ENCODE results near the gene PARP15.
"Not testable (repeated sequence)": the region's sequence is repeated elsewhere in the genome, so short reads cannot be mapped to it uniquely, and the experiment has no call there.

Gene PARP15

GRCh38 chr3:122577409-122578031 lies at the start of gene PARP15:
TSS of gene PARP15 (plus strand) at chr3:122577650. CDS start at chr3:122577668, 18 bp downstream.
- DNase-seq (ENCODE audit: low read depth) = no peak

GRCh38 chr3:122530164-122530563 lies 47.3 kb upstream of the PARP15 start:
- no peak for DNase-seq (ENCODE audit: low read depth)

GRCh38 chr3:122533480-122533879 lies 44.0 kb upstream of the PARP15 start:
- DNase-seq (ENCODE audit: low read depth) = no peak

GRCh38 chr3:122533931-122534334 lies 43.5 kb upstream of the PARP15 start:
- DNase-seq (ENCODE audit: low read depth) = peak; percentile 24

- DNase-seq (ENCODE audit: low read depth) = no peak
These were observed 41.4 kb upstream of the PARP15 start for GRCh38 chr3:122535964-122536631.

GRCh38 chr3:122536632-122537001 lies 40.8 kb upstream of the PARP15 start:
- no peak for DNase-seq (ENCODE audit: low read depth)

GRCh38 chr3:122538956-122539490 lies 38.4 kb upstream of the PARP15 start:
- no peak for DNase-seq (ENCODE audit: low read depth)

GRCh38 chr3:122546151-122546550 lies 31.3 kb upstream of the PARP15 start:
- no peak for DNase-seq (ENCODE audit: low read depth)

GRCh38 chr3:122548076-122548475 lies 29.4 kb upstream of the PARP15 start:
- no peak for DNase-seq (ENCODE audit: low read depth)

- no peak for DNase-seq (ENCODE audit: low read depth)
These were observed 28.8 kb upstream of the PARP15 start for GRCh38 chr3:122548619-122549018.

GRCh38 chr3:122553171-122553570 lies 24.3 kb upstream of the PARP15 start:
- no peak for DNase-seq (ENCODE audit: low read depth)

GRCh38 chr3:122555275-122556071 lies 22.0 kb upstream of the PARP15 start:
- no peak for DNase-seq (ENCODE audit: low read depth)

GRCh38 chr3:122557356-122557755 lies 20.1 kb upstream of the PARP15 start:
- DNase-seq (ENCODE audit: low read depth) = no peak

GRCh38 chr3:122558605-122559004 lies 18.8 kb upstream of the PARP15 start:
- no peak for DNase-seq (ENCODE audit: low read depth)

- no peak for DNase-seq (ENCODE audit: low read depth)
These were observed 17.5 kb upstream of the PARP15 start for GRCh38 chr3:122559906-122560305.

- peak; percentile 33 for DNase-seq (ENCODE audit: low read depth)
These were observed 16.8 kb upstream of the PARP15 start for GRCh38 chr3:122560680-122561079.

- DNase-seq (ENCODE audit: low read depth) = no peak
These were observed 14.3 kb upstream of the PARP15 start for GRCh38 chr3:122562923-122563716.

- no peak for DNase-seq (ENCODE audit: low read depth)
These were observed 13.8 kb upstream of the PARP15 start for GRCh38 chr3:122563717-122564025.

GRCh38 chr3:122564155-122564912 lies 13.1 kb upstream of the PARP15 start, which contains the start of the genes DTX3L and PARP9:
TSS of gene DTX3L (plus strand) at chr3:122564338. CDS start at chr3:122564427, 89 bp downstream.
TSS of gene PARP9 (minus strand) at chr3:122564300. CDS start at chr3:122559620, 4,680 bp downstream.
- DNase-seq (ENCODE audit: low read depth) = peak; percentile 68

GRCh38 chr3:122568131-122568530 lies 9.3 kb upstream of the PARP15 start:
- not testable (repeated sequence) for DNase-seq (ENCODE audit: low read depth)

- no peak for DNase-seq (ENCODE audit: low read depth)
These were observed 8.7 kb upstream of the PARP15 start for GRCh38 chr3:122568755-122569154.
